Caco-2 (cell line): ENCODE data around the gene STAM. TPM values are rescaled to one million over a fixed set of nuclear protein-coding genes. Genes with fewer than 3 reads are reported as not detected.

Experiments used
- BruUV-seq: library from RNA; stranded (reverse); fragments of 400-500 nt; replicated peaks from 2 replicates; lab custom pipeline; 2021; lab: Mats Ljungman, UMichigan
- CTCF ChIA-PET: fragments of 300-600 bp; sonication (Branson Sonifier 250); formaldehyde crosslinking; loops from one replicate; lab custom pipeline; 2022; ENCODE audit warnings: antibody characterized with exemption; lab: Charles Lee
- POLR2A ChIA-PET: fragments of 300-600 bp; sonication (Branson Sonifier 250); formaldehyde crosslinking; loops from one replicate; lab custom pipeline; 2022; ENCODE audit warnings: antibody characterized with exemption; lab: Charles Lee
- DNase-seq, 2 experiments: peaks; one replicate each; pipeline versions ENCODE4 v3.0.0 to v3.0.0-alpha.2; 2020 to 2022
- H3K27me3 ChIP-seq: replicated peaks from 2 replicates; pipeline ENCODE4 v1.6.0; 2011; ENCODE audit warnings: low read length; ENCODE audit not compliant: control insufficient read depth, insufficient read depth
- H3K36me3 ChIP-seq: 2 replicates; pipeline ENCODE4 v1.5.1; 2011; ENCODE audit warnings: low read length; ENCODE audit not compliant: control insufficient read depth, insufficient read depth
- H3K4me1 ChIP-seq: fragments of 250-450 bp; sonication (Bioruptor Pico); 2 replicates; pipeline ENCODE4 v1.5.1; 2020; ENCODE audit warnings: mild to moderate bottlenecking
- H3K4me3 ChIP-seq: 2 replicates; pipeline ENCODE4 v1.5.1; 2011; ENCODE audit warnings: low read depth, mild to moderate bottlenecking, control low read depth, low read length
- H3K9me3 ChIP-seq: fragments of 250-450 bp; sonication (Bioruptor Pico); 2 replicates; pipeline ENCODE4 v1.5.1; 2020; ENCODE audit warnings: mild to moderate bottlenecking, moderate library complexity
- H3K27ac Mint-ChIP-seq: one replicate; pipeline ENCODE4 v1.8.0; 2022; ENCODE audit warnings: mixed read lengths; ENCODE audit not compliant: unreplicated experiment
- H3K27me3 Mint-ChIP-seq: one replicate; pipeline ENCODE4 v1.8.0; 2022; ENCODE audit warnings: mixed read lengths; ENCODE audit not compliant: insufficient read depth, unreplicated experiment
- H3K36me3 Mint-ChIP-seq: one replicate; pipeline ENCODE4 v1.8.0; 2022; ENCODE audit warnings: mild to moderate bottlenecking, mixed read lengths; ENCODE audit not compliant: insufficient read depth, unreplicated experiment
- H3K4me1 Mint-ChIP-seq: one replicate; pipeline ENCODE4 v1.8.0; 2022; ENCODE audit warnings: low read depth, mixed read lengths; ENCODE audit not compliant: unreplicated experiment
- H3K4me3 Mint-ChIP-seq: one replicate; pipeline ENCODE4 v1.8.0; 2022; ENCODE audit warnings: mild to moderate bottlenecking, moderate library complexity, mixed read lengths; ENCODE audit not compliant: unreplicated experiment
- H3K9me3 Mint-ChIP-seq: one replicate; pipeline ENCODE4 v1.8.0; 2022; ENCODE audit warnings: mixed read lengths; ENCODE audit not compliant: unreplicated experiment
- intact Hi-C: fragments of 100-400 bp; cut with micrococcal nuclease; formaldehyde crosslinking; loops from one replicate; pipeline ENCODE4 v1.10.0; 2022; ENCODE audit not compliant: unreplicated experiment
- total RNA-seq: library from RNA; stranded (reverse); gene quantifications from 2 replicates; pipeline ENCODE4 v1.2.3, GENCODE V29; 2022
- TF ChIP-seq, protein P1 (sequence below), 2 experiments: fragments of 200-600 bp in 1 of 2; IDR thresholded peaks; 1 replicate in 1 of 2; 2 replicates in 1 of 2; pipeline versions ENCODE4 v1.5.1 to v1.8.0; 2011 to 2022; ENCODE audit warnings: antibody characterized with exemption in 1 of 2, control low read depth in 1 of 2, inconsistent platforms in 1 of 2, low read depth in 1 of 2, low read length in 1 of 2, mild to moderate bottlenecking in 1 of 2, moderate library complexity in 1 of 2; ENCODE audit not compliant: insufficient read depth in 1 of 2, severe bottlenecking in 1 of 2, unreplicated experiment in 1 of 2

Gene STAM
- total RNA-seq, 1 experiment from 2014 or later = 51.9 TPM

DNA sequence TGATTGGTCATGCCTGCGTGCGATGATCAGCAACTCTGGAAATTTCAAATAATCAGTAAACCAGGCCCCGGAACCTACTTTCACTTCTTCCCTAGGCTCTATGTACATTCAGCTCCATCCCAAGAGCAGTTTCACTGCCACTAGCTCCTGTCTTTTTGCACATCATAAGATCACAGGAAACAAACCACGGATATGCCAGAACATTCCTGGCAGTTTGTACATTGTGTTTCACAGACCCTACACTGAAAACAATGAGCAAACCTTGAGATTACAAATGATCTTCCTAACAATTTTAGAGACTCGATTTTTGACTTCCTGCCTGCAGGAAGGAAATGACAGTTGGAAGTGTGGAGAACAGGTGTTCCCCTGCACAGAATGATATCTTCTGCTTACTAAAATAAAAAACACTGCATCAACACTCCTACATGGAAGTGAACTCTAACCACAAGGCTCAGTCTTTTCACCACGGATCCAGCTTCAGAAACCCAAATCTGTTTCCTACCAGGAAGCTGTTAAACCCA lies 100.5 kb downstream of the STAM start:
- BruUV-seq = no TSS peak
- Histone ChIP-seq H3K27me3 (no peaks in the 10 kb centered on the region), H3K9me3 (no peaks in the 10 kb centered on the region), H3K4me1 (no peaks in the 10 kb centered on the region), H3K4me3 (no peak overlapping the region), H3K36me3 (no peaks in the 10 kb centered on the region)
- intact Hi-C loops = no loop called here
- TF ChIP-seq, protein P1, sequence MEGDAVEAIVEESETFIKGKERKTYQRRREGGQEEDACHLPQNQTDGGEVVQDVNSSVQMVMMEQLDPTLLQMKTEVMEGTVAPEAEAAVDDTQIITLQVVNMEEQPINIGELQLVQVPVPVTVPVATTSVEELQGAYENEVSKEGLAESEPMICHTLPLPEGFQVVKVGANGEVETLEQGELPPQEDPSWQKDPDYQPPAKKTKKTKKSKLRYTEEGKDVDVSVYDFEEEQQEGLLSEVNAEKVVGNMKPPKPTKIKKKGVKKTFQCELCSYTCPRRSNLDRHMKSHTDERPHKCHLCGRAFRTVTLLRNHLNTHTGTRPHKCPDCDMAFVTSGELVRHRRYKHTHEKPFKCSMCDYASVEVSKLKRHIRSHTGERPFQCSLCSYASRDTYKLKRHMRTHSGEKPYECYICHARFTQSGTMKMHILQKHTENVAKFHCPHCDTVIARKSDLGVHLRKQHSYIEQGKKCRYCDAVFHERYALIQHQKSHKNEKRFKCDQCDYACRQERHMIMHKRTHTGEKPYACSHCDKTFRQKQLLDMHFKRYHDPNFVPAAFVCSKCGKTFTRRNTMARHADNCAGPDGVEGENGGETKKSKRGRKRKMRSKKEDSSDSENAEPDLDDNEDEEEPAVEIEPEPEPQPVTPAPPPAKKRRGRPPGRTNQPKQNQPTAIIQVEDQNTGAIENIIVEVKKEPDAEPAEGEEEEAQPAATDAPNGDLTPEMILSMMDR (IDR thresholded peaks at IDR 0.05; ENCODE audit: insufficient read depth in 1 of 2, low read depth in 1 of 2, low read length in 1 of 2, severe bottlenecking in 1 of 2, unreplicated experiment in 1 of 2) = no peak
- ChIA-PET POLR2A (no interaction called here), CTCF (interaction anchor here (0.6 to 1.2 kb wide), 3 partner anchors 17 to 136 kb away, joined by 3 to 4 read pairs (median 3); no protein-coding TSS in a partner anchor)
- H3K9me3 Mint-ChIP-seq = no peaks in the 10 kb centered on the region
- H3K4me1 Mint-ChIP-seq = peaks cover 7% of the 10 kb centered on the region
- peaks cover 9% of the 10 kb centered on the region for H3K36me3 Mint-ChIP-seq
- no peaks in the 10 kb centered on the region for H3K27me3 Mint-ChIP-seq
- H3K27ac Mint-ChIP-seq = no peak overlapping the region
- no peak for DNase-seq
- H3K4me3 Mint-ChIP-seq = no peak overlapping the region

DNA sequence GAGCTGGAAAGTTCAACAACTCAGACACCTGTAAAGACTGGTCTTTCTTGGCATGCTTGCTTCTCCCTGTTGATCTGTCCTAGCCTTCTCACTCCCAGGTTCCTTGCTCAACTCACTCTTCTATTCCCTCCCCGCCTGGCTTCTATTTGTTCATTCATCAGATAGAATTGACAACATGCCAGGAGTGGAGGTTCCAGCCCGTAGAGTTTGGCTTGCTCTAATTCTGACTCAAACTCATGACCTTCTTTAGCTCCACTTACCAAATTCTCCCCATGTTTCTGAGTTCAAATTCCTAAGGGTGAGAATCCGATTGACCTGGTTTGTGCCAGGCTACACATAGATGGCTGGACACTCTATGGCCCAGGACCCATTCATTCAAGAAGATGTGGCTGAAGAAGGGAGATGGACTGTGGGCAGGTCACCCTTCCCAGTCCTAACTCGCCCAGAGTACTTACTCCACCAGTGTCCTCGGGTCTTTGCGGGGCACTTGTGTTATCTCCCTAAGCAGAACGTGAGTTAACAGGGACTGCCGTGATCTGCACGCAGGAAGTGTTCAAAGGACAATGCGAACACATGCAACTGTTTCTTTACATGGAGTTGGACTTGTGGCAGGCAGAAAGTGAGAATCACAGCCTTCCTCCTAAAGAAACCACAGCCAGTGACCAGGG lies 104.1 kb downstream of the STAM start:
- no peaks in the 10 kb centered on the region for H3K4me1 Mint-ChIP-seq
- no peaks in the 10 kb centered on the region for H3K36me3 ChIP-seq
- BruUV-seq = no TSS peak
- no peaks in the 10 kb centered on the region for H3K9me3 Mint-ChIP-seq
- no peak overlapping the region for H3K4me3 Mint-ChIP-seq
- no peaks in the 10 kb centered on the region for H3K9me3 ChIP-seq
- POLR2A ChIA-PET = interaction anchor here (0.5 to 0.6 kb wide), 2 partner anchors 97 to 131 kb away, joined by 3 read pairs; no protein-coding TSS in a partner anchor
- CTCF ChIA-PET = interaction anchor here (0.6 kb wide), 1 partner anchor 13 kb away, joined by 7 read pairs; no protein-coding TSS in a partner anchor
- DNase-seq = no peak
- no peaks in the 10 kb centered on the region for H3K4me1 ChIP-seq
- no peaks in the 10 kb centered on the region for H3K27me3 Mint-ChIP-seq
- H3K27me3 ChIP-seq = no peaks in the 10 kb centered on the region
- TF ChIP-seq, protein P1 (IDR thresholded peaks at IDR 0.05; ENCODE audit: insufficient read depth in 1 of 2, low read depth in 1 of 2, low read length in 1 of 2, severe bottlenecking in 1 of 2, unreplicated experiment in 1 of 2) = no peak
- no peak overlapping the region for H3K4me3 ChIP-seq
- intact Hi-C loops = no loop called here
- no peak overlapping the region for H3K27ac Mint-ChIP-seq
- peaks cover 4% of the 10 kb centered on the region for H3K36me3 Mint-ChIP-seq

DNA sequence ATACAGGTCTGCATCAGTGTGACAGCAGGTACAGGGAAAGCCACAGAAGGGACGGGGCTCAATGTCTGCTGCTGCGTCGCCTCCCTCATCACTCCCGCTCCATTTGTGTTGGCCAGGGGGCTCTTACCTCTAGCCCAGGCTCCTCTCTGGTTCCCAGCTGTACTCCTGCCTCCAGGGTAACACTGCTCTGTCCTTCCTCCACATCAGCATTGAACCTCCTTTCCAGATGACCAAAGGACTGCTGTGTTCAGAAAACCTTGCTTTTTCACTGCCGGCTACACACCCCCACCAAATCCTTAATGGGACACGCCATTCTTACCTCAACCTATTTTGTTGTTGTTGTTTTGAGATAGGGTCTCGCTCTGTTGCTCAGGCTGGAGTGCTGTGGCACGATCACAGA lies 105.9 kb downstream of the STAM start:
- POLR2A ChIA-PET = no interaction called here
- Mint-ChIP-seq H3K9me3 (no peaks in the 10 kb centered on the region), H3K27me3 (no peaks in the 10 kb centered on the region), H3K4me1 (no peaks in the 10 kb centered on the region), H3K4me3 (no peak overlapping the region), H3K36me3 (no peaks in the 10 kb centered on the region), H3K27ac (no peak overlapping the region)
- Histone ChIP-seq H3K4me3 (no peak overlapping the region), H3K4me1 (no peaks in the 10 kb centered on the region), H3K27me3 (no peaks in the 10 kb centered on the region), H3K9me3 (no peaks in the 10 kb centered on the region), H3K36me3 (no peaks in the 10 kb centered on the region)
- DNase-seq = no peak
- CTCF ChIA-PET = no interaction called here
- intact Hi-C loops = no loop called here
- no TSS peak for BruUV-seq
- TF ChIP-seq, protein P1 (IDR thresholded peaks at IDR 0.05; ENCODE audit: insufficient read depth in 1 of 2, low read depth in 1 of 2, low read length in 1 of 2, severe bottlenecking in 1 of 2, unreplicated experiment in 1 of 2) = no peak
